ENCODE data around the gene CAD. TPM values are rescaled to one million over a fixed set of nuclear protein-coding genes. Genes with fewer than 3 reads are reported as not detected.
"Not testable (repeated sequence)": the region's sequence is repeated elsewhere in the genome, so short reads cannot be mapped to it uniquely, and the experiment has no call there.

The CAD gene
- total RNA-seq, 2 donors from 2014 or later, result 12.7 to 15.2 TPM

DNA sequence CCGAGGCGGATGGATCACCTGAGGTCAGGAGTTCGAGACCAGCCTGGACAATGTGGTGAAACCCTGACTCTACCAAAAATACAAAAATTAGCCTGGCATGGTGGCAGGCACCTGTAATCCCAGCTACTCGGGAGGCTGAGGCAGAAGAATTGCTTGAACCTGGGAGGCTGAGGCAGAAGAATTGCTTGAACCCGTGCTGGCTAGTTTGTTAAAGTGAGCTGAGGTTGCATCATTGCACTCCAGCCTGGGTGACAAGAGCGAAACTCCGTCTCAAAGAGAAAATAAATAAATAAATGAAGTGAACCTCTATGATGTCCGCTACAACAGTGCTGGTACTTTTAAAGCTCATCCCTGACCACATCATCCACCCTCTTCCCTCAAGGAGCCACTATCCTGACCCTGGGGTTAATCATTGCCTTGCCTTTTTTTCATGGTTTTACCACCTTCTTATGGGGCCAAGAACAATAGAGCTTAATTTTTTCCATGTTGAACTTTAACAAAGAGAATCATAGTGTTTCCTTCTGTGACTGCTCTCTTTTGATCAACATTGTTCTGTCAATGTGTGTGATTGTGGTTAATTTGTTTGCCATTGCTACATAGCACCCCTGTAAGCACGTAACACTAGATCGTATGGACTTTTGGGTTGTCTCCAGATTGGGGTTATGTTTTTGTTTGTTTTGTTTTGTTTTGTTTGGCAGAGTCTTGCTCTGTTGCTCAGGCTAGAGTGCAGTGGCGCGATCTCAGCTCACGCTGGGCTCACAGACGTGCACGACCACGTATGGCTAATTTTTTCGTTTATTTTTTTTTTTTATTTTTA, 22.4 kb upstream of the CAD start:
- intact Hi-C loops (cut with DNase I), result loop anchor here in 1 of 2 donors (5.0 kb wide), 1 partner anchor 97 kb away; no protein-coding TSS in a partner anchor
- no peak for ATAC-seq
- no peak for DNase-seq

DNA sequence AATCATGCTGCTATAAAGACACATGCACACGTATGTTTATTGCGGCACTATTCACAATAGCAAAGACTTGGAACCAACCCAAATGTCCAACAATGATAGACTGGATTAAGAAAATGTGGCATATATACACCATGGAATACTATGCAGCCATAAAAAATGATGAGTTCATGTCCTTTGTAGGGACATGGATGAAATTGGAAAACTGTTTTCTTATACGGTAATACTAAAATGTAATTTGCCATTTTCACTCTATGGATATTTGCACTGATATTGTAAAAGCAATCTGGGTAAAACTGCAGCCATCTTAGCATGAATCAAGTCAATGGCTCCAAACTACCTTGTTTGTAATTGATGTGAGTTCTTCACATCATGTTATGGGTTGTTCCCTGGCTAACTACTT, 21.4 kb upstream of the CAD start:
- DNase-seq; intact Hi-C loops (cut with DNase I); ATAC-seq: not testable (repeated sequence)

- intact Hi-C loops (cut with DNase I); DNase-seq; ATAC-seq: not testable (repeated sequence)
Observed at GRCh38 chr2:27198068-27198467, 19.1 kb upstream of the CAD start.

DNA sequence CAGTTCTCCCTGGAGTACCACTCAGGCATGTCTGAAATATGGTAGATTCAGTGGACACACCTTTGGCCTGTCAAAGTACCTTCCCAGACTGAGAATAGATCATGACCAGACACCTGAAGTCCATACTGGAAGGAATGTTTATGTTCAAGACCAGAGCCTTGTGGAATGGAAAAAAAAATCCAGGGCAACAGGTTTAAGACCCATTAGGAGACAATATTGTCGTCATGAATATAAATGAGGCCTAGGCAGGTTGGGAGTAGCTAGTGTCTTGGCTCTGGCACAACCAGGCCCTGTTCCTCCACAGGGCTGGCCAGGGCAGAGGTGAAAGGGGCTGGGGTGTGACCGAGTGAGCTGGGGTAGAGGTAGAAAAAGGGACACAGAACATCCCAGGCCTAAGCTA, 18.5 kb upstream of the CAD start:
- intact Hi-C loops (cut with DNase I), result no loop called here
- no peak for ATAC-seq

GRCh38 chr2:27199241-27199640, 17.9 kb upstream of the CAD start:
- ATAC-seq (no peak), DNase-seq (no peak)
- intact Hi-C loops (cut with DNase I), result no loop called here

More for the DNA sequence above, 18.5 kb upstream of the CAD start:
- DNase-seq, result no peak

GRCh38 chr2:27201675-27202074, 15.5 kb upstream of the CAD start:
- intact Hi-C loops (cut with DNase I), result no loop called here
- ATAC-seq (no peak), DNase-seq (no peak)

GRCh38 chr2:27202854-27203253, 14.3 kb upstream of the CAD start:
- intact Hi-C loops (cut with DNase I), result no loop called here
- DNase-seq (no peak), ATAC-seq (no peak)

DNA sequence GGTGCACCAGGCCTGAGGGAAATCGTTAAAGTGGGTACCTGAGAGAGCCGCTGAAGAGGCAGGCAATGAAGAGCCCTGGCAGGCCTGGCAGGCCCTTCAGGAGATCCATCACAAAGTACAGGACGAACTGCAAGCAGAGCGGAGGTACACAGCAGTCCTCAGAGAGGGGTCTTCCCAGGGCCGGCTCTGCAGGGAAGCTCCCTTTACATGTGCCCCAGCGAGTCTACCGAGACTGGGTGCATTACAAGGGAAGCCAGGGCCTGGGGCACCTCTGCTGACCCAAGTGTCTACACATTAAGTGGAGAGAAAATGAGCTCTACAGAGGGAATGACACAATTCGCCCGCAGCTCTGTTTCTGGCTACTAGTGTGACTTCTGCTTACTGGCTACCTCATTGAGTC, 13.4 kb upstream of the CAD start:
- intact Hi-C loops (cut with DNase I), result no loop called here
- no peak for DNase-seq
- ATAC-seq, result no peak

GRCh38 chr2:27204566-27204965, 12.6 kb upstream of the CAD start:
- no peak for DNase-seq
- intact Hi-C loops (cut with DNase I), result no loop called here
- ATAC-seq, result no peak

GRCh38 chr2:27205206-27205605, 12.0 kb upstream of the CAD start:
- intact Hi-C loops (cut with DNase I), result no loop called here
- ATAC-seq, result no peak

DNA sequence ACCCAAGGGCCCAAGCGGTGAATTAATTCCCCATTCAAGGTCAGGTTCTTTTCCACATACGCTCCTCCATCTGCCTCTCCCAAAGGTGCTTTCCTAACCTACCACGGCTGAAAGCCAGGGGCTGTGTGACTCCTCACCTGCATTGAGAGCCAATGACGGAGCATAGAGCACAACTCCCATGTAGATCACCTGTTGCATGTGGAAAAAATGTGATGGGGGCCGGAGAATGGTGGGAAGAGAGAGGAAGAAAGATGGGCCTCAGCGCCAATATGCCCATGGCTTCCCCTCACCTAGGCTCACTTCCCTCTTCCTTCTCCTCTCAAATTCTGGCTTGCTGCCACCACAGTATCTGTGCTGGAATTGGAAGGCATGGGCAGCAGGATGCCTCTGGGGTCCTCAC, 10.8 kb upstream of the CAD start:
- intact Hi-C loops (cut with DNase I), result no loop called here
- no peak for ATAC-seq
- DNase-seq, result no peak

More at GRCh38 chr2:27205206-27205605, 12.0 kb upstream of the CAD start:
- DNase-seq, result no peak

GRCh38 chr2:27208486-27209050, 8.6 kb upstream of the CAD start:
- DNase-seq (no peak), ATAC-seq (no peak)
- intact Hi-C loops (cut with DNase I), result no loop called here

GRCh38 chr2:27209621-27210401, 7.4 kb upstream of the CAD start:
- DNase-seq (no peak), ATAC-seq (no peak)
- intact Hi-C loops (cut with DNase I), result no loop called here

DNA sequence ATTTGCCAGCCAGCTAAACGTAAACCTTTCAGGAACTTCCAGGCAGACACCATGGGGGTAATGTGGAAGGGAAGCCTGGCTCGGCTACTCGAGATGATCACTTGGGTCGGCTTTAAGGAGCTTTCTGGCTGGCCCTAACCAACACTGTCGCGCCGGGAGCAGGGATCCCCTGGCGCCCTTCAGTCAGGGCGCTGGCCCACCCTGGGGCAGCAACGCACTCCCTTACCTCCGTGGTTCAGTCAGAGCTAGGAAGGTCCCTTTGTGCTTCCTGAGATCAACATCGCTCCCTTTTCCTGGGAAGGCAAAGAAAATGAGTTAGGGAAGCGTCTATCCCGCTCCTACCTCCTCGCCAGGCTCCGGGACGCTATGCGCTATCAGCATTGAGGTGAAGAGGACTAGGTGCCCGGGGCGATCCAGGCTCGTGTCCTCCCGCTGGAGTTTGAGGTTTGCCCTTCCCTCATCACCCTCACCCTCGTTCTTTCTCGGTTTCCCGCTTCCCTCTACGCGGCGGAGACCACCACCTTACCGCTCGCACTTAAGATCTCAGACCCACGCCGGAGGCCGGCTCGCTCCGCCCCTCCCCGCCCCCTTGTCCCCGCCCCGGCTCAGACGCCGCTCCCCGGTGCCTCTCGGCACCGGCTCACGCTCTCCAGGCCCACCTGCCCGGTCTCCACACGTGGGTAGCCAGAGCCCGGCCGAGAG, 5.8 kb upstream of the CAD start:
- no peak for DNase-seq
- intact Hi-C loops (cut with DNase I), result no loop called here

GRCh38 chr2:27211943-27212625, 5.1 kb upstream of the CAD start, which contains the start of the genes ATRAID and SLC5A6:
ATRAID (plus strand) TSS chr2:27212041; CDS start chr2:27212369, 328 bp downstream.
SLC5A6 (minus strand) TSS chr2:27212268; CDS start chr2:27207650, 4,618 bp downstream.
- intact Hi-C loops (cut with DNase I), result no loop called here
- ATAC-seq, result peak; percentile 97 to 98

More for the DNA sequence above, 5.8 kb upstream of the CAD start:
- peak in 1 of 2 donors; percentile 13 for ATAC-seq

DNA sequence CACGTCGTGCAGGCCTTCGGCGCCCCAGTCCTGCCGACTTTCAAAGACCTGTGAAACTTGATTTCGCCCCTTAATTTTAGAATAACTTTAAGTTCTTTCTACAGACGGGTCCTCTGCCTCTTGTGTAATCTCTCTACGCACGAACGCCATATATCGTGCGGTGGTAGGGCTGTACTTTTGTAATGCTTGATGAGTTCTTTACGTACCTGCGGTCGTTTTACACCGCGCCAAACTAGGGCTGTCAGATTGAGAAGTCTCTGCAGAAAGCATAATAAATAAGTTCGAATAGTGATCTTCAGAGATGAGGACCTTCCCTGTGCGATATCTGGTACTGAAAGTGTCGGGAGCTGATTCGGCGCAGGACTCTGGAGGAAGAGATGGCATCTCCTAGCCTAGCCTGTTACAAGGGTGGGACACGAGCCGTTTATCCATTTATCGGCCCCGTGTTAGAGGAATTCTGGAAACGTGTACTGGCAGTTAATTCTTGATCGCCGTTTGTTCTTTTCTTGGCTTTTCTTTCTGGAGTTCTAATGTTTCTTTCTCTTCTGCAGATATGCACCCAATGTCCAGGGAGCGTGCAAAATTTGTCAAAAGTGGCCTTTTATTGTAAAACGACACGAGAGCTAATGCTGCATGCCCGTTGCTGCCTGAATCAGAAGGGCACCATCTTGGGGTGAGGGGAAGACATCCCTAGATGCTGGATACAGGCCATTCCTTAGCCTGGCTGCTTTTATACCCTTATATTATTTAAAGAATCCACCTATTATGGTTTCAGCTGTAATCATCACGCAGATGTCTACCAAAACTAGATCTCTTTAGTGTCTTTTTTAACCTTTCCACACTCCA, 4.3 kb upstream of the CAD start:
- intact Hi-C loops (cut with DNase I), result no loop called here
- DNase-seq (no peak), ATAC-seq (peak; percentile 3 to 7)

More at GRCh38 chr2:27211943-27212625, 5.1 kb upstream of the CAD start, which contains the start of the genes ATRAID and SLC5A6:
- DNase-seq, result peak; percentile 91

DNA sequence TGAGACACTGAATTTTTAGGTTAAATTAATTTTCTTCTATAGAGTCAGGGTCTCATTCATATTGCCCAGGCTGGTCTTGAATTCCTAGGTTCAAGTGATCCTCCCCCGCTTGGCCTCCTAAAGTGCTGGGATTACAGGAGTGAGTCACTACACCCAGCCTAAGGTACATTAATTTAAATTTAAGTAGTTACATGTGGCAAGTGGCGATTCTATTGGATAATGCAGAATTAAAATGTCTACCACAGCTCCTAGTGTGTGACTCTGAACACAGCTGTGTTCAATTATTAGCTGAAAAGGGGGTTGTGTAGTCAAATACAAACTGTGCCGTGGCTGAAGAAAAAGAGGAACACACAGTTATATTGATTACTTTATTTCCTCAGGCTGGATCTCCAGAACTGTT, 2.2 kb upstream of the CAD start:
- ATAC-seq, result no peak
- intact Hi-C loops (cut with DNase I), result no loop called here
- DNase-seq, result no peak

Measured in left cardiac atrium (tissue), 4 donors.